Measurements from ENCODE around the gene NUTM2E.
"Not testable (repeated sequence)": the region's sequence is repeated elsewhere in the genome, so short reads cannot be mapped to it uniquely, and the experiment has no call there.

The NUTM2E gene

GRCh38 chr10:79866903-79867551, 40.5 kb downstream of the NUTM2E start:
- not testable (repeated sequence) for DNase-seq

GRCh38 chr10:79868023-79868422, 41.5 kb downstream of the NUTM2E start:
- not testable (repeated sequence) for DNase-seq

GRCh38 chr10:79869439-79870097, 43.0 kb downstream of the NUTM2E start:
- not testable (repeated sequence) for DNase-seq

GRCh38 chr10:79871729-79872128, 45.2 kb downstream of the NUTM2E start:
- DNase-seq, result not testable (repeated sequence)
